Kidney tubule cell (primary cell): Measurements from ENCODE around the gene GGPS1.
"Not testable (repeated sequence)": the region's sequence is repeated elsewhere in the genome, so short reads cannot be mapped to it uniquely, and the experiment has no call there.

ENCODE experiments used
- DNase-seq: peaks from one replicate; pipeline ENCODE4 v3.0.0-alpha.2; 2018; ENCODE audit warnings: low spot score

Gene GGPS1

GRCh38 chr1:235304549-235305451 lies 23.6 kb upstream of the GGPS1 start:
- no peak for DNase-seq

GRCh38 chr1:235307158-235308124 lies 20.9 kb upstream of the GGPS1 start:
- DNase-seq = no peak

- DNase-seq = not testable (repeated sequence)
These were observed 19.2 kb upstream of the GGPS1 start for GRCh38 chr1:235309206-235309605.

- no peak for DNase-seq
These were observed 15.1 kb upstream of the GGPS1 start for GRCh38 chr1:235313262-235313661.

- DNase-seq = no peak
These were observed 14.3 kb upstream of the GGPS1 start for GRCh38 chr1:235313931-235314678.

GRCh38 chr1:235315173-235315572 lies 13.2 kb upstream of the GGPS1 start:
- no peak for DNase-seq

GRCh38 chr1:235315735-235316134 lies 12.6 kb upstream of the GGPS1 start:
- no peak for DNase-seq

- no peak for DNase-seq
These were observed 11.2 kb upstream of the GGPS1 start for GRCh38 chr1:235317168-235317567.

- no peak for DNase-seq
These were observed 9.1 kb upstream of the GGPS1 start for GRCh38 chr1:235319255-235319654.

- DNase-seq = no peak
These were observed 7.7 kb upstream of the GGPS1 start for GRCh38 chr1:235320521-235321179.

- DNase-seq = no peak
These were observed 4.1 kb upstream of the GGPS1 start for GRCh38 chr1:235324296-235324695.

GRCh38 chr1:235325139-235325538 lies 3.2 kb upstream of the GGPS1 start:
- no peak for DNase-seq

- no peak for DNase-seq
These were observed 2.5 kb upstream of the GGPS1 start for GRCh38 chr1:235325854-235326253.

- DNase-seq = peak; percentile 44
These were observed 1.4 kb upstream of the GGPS1 start for GRCh38 chr1:235326719-235327558.

- no peak for DNase-seq
These were observed 655 bp upstream of the GGPS1 start, which contains the start of gene ARID4B for GRCh38 chr1:235327559-235328270. Gene ARID4B (minus strand): TSS chr1:235328179. CDS start chr1:235326919, 1,260 bp downstream.

- DNase-seq = peak; percentile 57
These were observed 951 bp downstream of the GGPS1 start for GRCh38 chr1:235329139-235329902.

- DNase-seq = no peak
These were observed 2.5 kb downstream of the GGPS1 start for GRCh38 chr1:235330918-235331285.

- no peak for DNase-seq
These were observed 3.0 kb downstream of the GGPS1 start for GRCh38 chr1:235331401-235331800.

- DNase-seq = peak; percentile 67
These were observed 8.5 kb downstream of the GGPS1 start for GRCh38 chr1:235336903-235337302.
